ENCODE results near the gene PRKAG3.
A peak's percentile ranks its signal among the peaks of the same experiment; 100 is the strongest.

PRKAG3 gene

GRCh38 chr2:218831378-218831990, at the start of gene PRKAG3:
Gene PRKAG3, minus strand, starts transcription at chr2:218831803.
- DNase-seq, result no peak

- no peak for DNase-seq
These were observed 49.4 kb upstream of the PRKAG3 start for GRCh38 chr2:218880859-218881594.

GRCh38 chr2:218880102-218880858, 48.7 kb upstream of the PRKAG3 start, which contains the start of gene WNT10A:
Gene WNT10A, plus strand, starts transcription at chr2:218880852. Its CDS starts 144 bp downstream, at chr2:218880996.
- DNase-seq, result no peak

- DNase-seq, result no peak
These were observed 48.1 kb upstream of the PRKAG3 start for GRCh38 chr2:218879776-218880101.

DNA sequence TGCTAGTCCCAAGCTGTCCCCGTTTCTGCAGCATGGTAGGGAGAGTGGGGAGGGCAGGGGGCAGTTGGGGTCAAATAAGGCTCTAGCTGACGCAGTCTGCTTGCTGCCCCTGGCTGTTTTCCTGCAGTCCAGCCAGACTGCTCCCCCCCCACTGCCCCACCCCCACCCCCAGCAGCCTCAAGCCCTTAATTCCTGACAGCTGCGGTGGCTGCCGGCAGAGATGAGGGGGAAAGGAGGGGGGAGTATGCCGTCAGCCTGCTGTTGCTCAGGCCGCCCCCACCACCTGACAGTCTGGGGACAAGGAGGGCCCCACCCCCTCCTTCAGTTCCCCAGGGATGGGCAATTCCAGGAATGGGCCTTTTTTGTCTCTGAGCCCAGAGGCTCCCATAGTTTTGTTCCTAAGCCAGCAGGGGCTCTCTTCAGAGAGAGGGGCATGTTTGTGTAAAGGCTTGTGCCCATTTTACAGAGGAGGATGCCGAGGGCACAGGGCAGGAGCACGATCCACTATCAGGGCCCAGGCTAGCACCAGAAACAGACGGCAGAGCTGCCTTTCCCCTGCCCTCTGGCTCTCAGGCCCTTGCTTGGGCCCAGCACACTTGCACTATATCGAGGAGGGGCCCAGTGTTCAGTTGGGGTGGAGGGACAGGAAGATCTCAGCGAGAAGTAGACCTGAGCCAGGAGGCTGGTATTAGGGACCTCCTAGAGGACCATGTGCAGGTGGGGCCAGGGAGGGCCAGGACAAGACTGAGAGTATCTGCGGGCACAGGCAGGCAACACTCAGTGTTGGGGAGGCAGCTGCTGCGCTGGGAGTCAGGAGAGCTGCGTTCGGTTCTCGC, 47.5 kb upstream of the PRKAG3 start:
- DNase-seq, result peak; percentile 26

GRCh38 chr2:218878486-218878885, 46.9 kb upstream of the PRKAG3 start:
- DNase-seq, result no peak

- DNase-seq, result no peak
These were observed 46.3 kb upstream of the PRKAG3 start for GRCh38 chr2:218877891-218878290.

DNA sequence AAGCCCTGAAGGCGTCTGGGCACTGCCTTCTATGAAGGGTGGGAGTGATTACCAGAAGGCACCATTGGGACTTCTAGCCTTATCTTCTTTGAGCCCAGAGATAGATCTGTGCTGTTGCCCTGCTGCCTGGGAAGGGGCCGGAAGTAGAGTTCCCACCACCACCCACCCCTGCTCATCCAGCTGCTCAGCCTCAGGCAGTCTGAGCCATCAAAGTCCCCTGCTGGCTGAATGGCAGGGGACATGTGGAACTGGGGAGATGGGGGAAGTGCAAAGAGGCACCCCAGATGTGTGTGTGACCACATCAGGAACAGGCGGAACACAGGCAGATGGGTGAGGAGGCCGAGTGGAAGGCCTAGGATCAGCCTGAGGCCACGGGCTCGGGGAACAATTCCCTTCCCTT, 45.7 kb upstream of the PRKAG3 start:
- no peak for DNase-seq

DNA sequence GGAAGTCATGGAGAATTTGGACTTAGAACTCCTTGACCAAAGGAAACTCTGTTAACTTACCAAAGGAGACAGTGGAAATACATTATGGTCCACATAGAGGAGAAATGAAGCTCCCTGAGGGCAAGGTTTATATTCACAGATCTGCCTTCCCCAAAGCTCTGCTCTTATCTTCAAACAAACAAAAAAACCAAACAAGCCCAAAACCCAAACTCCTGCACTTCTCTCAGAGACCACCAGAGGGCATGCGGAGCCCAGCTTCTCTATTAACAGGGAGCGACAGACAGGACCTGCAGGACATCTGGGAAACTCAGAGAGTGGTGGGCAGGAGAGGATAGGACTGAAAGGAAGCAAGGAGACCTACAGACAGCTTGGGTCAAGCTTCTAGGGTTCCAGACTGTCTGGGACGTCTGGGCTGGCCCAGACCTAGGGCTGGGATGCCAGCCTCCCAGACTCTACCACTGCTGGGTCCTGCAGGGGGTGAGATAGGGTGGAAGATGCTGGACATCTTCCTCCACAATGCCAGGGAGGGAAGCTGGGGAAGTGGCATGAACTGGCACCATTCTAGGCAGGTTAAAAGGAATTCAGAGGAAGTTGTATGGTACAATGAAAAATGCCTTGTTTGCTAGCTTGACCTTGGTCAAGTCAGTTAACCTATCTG, 45.1 kb upstream of the PRKAG3 start:
- DNase-seq, result peak; percentile 49

DNA sequence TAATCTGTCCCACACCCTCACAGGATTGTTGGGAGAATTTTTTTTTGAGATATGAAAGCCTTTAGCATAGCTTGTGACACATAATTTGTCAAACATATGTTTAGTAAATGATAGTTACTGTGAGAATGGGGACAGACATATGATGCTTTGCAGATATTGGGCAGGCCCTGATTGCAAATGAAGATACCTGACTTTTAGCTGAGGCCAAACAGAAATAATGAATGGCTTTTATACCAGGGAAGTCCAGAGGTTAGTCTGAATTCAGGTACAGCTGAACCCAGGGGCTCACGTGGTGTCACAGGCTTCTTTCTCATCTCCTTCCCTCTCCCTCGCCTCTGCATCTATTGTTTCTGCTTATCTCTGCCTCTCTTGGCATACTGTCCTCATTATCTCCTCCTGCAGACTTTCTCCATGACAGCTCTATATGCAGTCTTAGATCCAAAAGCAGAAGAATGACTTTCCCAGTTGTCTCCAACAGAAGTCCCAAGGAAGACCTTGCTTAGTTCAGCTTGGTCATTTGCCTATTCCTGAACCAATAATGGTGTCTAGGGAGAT, 44.2 kb upstream of the PRKAG3 start:
- no peak for DNase-seq

DNA sequence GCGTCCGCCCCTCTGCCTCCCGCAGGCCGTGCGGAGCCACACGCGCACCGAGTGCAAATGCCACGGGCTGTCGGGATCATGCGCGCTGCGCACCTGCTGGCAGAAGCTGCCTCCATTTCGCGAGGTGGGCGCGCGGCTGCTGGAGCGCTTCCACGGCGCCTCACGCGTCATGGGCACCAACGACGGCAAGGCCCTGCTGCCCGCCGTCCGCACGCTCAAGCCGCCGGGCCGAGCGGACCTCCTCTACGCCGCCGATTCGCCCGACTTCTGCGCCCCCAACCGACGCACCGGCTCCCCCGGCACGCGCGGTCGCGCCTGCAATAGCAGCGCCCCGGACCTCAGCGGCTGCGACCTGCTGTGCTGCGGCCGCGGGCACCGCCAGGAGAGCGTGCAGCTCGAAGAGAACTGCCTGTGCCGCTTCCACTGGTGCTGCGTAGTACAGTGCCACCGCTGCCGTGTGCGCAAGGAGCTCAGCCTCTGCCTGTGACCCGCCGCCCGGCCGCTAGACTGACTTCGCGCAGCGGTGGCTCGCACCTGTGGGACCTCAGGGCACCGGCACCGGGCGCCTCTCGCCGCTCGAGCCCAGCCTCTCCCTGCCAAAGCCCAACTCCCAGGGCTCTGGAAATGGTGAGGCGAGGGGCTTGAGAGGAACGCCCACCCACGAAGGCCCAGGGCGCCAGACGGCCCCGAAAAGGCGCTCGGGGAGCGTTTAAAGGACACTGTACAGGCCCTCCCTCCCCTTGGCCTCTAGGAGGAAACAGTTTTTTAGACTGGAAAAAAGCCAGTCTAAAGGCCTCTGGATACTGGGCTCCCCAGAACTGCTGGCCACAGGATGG, 42.0 kb upstream of the PRKAG3 start:
- DNase-seq, result no peak

DNA sequence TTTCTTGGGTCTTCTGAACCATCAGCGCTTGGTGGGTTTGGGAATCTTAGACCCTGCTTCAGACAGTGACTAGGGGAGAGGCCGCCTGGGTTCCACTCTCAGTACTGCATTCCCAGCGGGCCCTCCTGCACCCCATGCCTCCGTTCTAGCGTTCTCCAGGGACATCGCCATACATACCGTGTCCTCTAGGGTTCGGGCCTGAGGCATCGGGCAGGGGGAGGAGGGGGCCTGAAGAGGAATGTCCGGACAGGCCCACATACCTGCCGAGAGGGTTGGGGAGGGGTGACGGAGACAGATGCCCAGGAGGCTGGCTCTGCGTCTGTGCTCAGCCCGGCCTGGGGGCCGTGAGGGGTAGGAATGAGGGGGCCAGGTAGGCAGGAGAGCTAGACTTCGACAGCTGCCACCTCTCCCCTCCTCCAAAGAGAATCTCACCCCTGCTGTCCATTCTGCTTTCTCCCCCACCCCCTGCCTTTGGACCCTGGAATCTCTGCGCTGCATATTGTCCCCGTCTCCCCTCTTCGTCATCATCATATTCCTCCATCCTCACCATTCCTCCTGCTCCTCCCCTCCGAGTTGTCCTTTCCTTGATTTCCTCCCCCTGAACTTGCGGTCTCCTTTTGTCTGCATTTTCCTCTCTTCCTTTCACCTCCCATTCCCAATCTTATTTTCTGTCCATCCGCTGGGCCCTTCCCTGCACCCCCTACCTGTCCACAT, 41.2 kb upstream of the PRKAG3 start:
- no peak for DNase-seq

DNA sequence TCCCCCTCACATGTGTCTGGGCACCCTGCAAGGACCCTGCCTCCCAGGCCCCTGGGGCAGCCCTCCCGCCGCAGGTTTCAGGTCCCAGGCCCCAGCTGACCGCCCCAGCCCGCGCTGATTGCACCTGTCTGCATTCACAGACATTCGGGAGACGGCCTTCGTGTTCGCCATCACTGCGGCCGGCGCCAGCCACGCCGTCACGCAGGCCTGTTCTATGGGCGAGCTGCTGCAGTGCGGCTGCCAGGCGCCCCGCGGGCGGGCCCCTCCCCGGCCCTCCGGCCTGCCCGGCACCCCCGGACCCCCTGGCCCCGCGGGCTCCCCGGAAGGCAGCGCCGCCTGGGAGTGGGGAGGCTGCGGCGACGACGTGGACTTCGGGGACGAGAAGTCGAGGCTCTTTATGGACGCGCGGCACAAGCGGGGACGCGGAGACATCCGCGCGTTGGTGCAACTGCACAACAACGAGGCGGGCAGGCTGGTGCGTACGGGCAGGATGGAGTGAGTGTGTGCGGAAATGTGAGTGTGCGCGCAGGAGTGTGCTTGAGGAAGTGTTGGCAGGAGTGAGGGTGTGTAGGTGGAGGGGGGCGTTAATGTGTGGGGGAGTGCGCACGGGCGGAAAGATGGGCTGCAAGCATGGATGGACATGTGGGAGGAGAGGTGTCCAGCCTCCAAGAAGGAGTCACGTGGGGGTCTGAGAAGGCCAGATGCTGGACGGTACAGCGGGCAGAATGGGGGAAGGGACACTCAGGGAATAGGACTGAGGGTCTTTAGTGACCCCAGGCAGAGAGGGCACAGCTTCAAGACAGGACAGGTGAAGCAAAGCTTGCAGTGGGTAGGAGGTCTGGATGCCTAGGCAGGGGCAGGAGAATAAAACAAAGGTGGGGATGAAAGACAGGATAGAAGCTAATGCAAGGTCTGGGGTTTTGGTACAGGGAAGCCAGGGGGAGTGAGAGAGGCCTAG, 40.0 kb upstream of the PRKAG3 start:
- no peak for DNase-seq

DNA sequence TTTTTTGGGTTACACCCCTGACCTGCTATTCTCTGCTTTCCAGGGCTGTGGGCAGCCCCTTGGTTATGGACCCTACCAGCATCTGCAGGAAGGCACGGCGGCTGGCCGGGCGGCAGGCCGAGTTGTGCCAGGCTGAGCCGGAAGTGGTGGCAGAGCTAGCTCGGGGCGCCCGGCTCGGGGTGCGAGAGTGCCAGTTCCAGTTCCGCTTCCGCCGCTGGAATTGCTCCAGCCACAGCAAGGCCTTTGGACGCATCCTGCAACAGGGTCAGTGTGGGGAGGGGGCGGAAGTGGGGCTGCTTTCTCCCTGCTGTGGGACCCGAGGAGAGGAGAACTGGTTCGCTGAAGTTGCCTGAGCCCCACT, 39.4 kb upstream of the PRKAG3 start:
- no peak for DNase-seq

GRCh38 chr2:218869064-218869463, 37.5 kb upstream of the PRKAG3 start:
- DNase-seq, result no peak

DNA sequence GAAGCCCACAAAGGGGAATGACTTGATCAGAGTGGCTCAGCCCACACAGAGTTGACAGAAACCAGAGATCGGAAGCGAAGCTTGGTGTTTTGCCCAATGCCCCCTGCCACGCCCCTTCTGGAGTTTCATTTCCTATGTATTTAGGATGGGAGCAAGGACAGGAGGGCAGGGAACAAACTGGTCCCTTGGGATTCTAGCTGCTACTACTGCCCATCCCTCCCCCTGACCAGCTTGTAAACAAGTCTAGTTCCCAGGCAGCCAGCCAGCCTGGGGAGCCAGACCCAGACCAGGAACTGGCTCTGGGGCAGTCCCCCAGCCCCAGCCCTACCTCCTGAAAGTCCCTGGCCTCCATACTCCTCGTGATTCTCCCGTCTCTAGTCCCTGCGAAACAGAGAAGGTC, 36.3 kb upstream of the PRKAG3 start:
- no peak for DNase-seq

DNA sequence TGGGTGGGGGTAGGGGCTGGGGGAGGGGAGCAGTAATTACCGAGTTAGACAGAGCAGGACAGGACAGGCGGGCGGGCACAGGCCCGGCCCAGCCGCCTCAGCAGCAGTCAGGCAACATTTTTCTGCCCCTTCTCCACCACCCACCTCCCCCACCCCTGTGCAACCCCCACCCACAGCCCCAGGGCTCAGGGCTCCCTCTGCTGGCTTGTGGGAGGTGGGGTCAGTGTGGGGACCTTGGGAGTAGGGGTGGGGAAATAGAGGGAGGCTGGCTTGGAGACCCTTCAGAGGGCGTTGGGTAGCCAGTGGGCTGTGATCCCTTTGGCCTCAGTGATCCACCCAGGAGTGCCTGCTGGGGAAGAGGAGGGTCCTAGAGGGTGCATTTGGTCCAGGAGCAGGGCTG, 34.4 kb upstream of the PRKAG3 start:
- no peak for DNase-seq

GRCh38 chr2:218865396-218865795, 33.8 kb upstream of the PRKAG3 start:
- no peak for DNase-seq

DNA sequence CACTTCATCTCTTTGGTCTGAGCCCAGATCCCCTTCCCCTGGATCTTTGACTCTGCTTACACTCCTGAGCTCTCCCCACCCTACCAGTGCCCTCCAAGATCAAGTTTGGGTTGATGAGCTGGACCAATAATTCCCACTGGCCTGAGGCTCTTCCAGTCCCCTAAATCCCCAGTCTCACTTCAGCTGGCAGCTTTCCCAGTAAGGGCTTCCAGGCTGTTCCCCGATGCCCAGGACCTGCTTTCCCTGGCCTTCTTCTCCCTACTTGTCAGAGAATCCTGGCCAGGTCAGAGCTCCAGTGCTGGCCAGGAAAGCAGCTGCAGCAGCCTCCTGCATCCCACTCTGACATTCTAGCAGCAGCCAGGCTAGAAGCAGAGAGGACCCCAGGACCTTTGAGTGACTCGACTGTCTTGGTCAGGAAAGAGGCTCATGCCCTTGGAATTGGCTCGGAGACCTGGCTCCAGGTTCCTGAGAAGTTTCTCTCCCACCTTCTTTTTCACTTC, 31.5 kb upstream of the PRKAG3 start:
- no peak for DNase-seq
